Measurements from ENCODE around the gene RIMS1.
"Not testable (repeated sequence)": the region's sequence is repeated elsewhere in the genome, so short reads cannot be mapped to it uniquely, and the experiment has no call there.

The RIMS1 gene

DNA sequence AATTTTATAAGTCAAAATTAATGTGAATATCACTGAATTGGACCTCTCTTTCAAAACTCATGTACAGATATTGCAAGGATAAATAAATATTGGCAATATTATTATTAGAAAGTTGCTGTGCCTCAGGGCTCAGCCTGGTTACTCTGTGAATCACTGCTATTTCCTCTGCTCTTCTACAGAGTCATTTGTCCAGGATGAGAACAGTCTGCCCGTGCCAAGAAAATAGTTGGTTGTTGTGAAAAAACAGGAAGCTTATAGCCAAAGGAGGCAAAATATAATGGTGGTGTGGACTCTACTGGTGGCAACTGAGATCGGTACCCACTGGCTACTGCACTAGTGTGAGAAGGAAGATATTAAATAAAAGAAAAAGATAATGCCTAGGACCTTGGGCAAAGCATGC is 93.6 kb downstream of the RIMS1 start:
- Histone ChIP-seq H3K9ac (ENCODE audit: low read depth, low read length) (no peak overlapping the region), H3K36me3 (ENCODE audit: insufficient read depth, low read length) (no peaks in the 10 kb centered on the region), H3K27me3 (ENCODE audit: insufficient read depth, low read length) (no peaks in the 10 kb centered on the region), H3K4me3 (ENCODE audit: low read length) (no peak overlapping the region), H3K27ac (ENCODE audit: low read depth, low read length) (no peak overlapping the region), H3K4me1 (ENCODE audit: insufficient read depth, low read length) (no peaks in the 10 kb centered on the region), H3K9me3 (ENCODE audit: insufficient read depth, low read depth, low read length) (no peaks in the 10 kb centered on the region)
- 92% methylated on average over 2 of the region's 2 CpGs for WGBS

DNA sequence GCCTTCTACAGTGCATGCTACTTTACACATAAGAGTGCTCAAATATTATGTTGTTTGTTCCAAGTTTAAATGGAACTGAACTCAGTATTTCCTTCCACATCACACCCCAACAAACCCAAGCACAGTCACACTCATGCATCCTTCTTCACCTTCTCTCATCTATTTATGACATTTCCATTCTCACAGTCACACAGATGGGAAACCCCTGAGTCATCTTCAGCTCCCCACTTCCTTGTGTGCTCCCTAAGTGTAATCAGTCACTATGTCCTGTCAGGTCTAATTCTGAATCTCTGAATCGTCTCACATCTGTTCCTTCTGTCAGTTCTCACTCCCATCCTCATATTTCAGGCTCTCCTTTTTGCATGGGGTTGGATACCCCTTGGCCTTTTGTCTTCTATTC is 96.0 kb downstream of the RIMS1 start:
- Histone ChIP-seq H3K4me1 (ENCODE audit: insufficient read depth, low read length) (no peaks in the 10 kb centered on the region), H3K9me3 (ENCODE audit: insufficient read depth, low read depth, low read length) (no peaks in the 10 kb centered on the region), H3K36me3 (ENCODE audit: insufficient read depth, low read length) (no peaks in the 10 kb centered on the region), H3K27ac (ENCODE audit: low read depth, low read length) (no peak overlapping the region), H3K4me3 (ENCODE audit: low read length) (no peak overlapping the region), H3K27me3 (ENCODE audit: insufficient read depth, low read length) (no peaks in the 10 kb centered on the region), H3K9ac (ENCODE audit: low read depth, low read length) (no peak overlapping the region)
- 93% methylated on average over 1 of the region's 1 CpG for WGBS

DNA sequence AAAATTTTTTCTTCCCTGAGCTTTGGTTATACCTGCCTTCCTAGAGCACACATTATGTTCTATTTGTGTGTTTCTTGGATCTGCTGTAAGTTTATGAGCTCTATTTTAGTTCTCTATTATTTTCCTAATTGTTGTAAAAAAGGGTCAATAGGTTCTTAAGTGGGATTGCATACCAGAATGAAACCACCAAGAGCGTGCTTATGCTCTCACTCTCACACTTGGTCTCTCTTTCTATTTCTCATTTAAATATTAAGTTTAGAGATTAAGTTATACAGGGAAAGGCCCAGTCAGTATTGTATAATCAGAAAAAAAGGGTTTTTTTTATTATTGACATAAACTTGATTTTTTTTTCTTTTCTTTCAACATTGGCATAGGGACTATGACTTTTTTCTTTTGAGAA is 96.8 kb downstream of the RIMS1 start:
- H3K27ac ChIP-seq (ENCODE audit: low read depth, low read length), result no peak overlapping the region
- H3K4me1 ChIP-seq (ENCODE audit: insufficient read depth, low read length), result no peaks in the 10 kb centered on the region
- H3K9me3 ChIP-seq (ENCODE audit: insufficient read depth, low read depth, low read length), result no peaks in the 10 kb centered on the region
- no peak overlapping the region for H3K9ac ChIP-seq (ENCODE audit: low read depth, low read length)
- no peaks in the 10 kb centered on the region for H3K36me3 ChIP-seq (ENCODE audit: insufficient read depth, low read length)
- no peaks in the 10 kb centered on the region for H3K27me3 ChIP-seq (ENCODE audit: insufficient read depth, low read length)
- no CpG with 5 or more reads among the region's 1 CpG for WGBS
- H3K4me3 ChIP-seq (ENCODE audit: low read length), result no peak overlapping the region

GRCh38 chr6:71994705-71995271 is 108.4 kb downstream of the RIMS1 start:
- Histone ChIP-seq H3K27me3 (ENCODE audit: insufficient read depth, low read length) (no peaks in the 10 kb centered on the region), H3K27ac (ENCODE audit: low read depth, low read length) (no peak overlapping the region), H3K4me1 (ENCODE audit: insufficient read depth, low read length) (no peaks in the 10 kb centered on the region), H3K4me3 (ENCODE audit: low read length) (no peak overlapping the region), H3K9me3 (ENCODE audit: insufficient read depth, low read depth, low read length) (no peaks in the 10 kb centered on the region), H3K9ac (ENCODE audit: low read depth, low read length) (no peak overlapping the region), H3K36me3 (ENCODE audit: insufficient read depth, low read length) (no peaks in the 10 kb centered on the region)
- WGBS, result 77% methylated on average over 1 of the region's 1 CpG

DNA sequence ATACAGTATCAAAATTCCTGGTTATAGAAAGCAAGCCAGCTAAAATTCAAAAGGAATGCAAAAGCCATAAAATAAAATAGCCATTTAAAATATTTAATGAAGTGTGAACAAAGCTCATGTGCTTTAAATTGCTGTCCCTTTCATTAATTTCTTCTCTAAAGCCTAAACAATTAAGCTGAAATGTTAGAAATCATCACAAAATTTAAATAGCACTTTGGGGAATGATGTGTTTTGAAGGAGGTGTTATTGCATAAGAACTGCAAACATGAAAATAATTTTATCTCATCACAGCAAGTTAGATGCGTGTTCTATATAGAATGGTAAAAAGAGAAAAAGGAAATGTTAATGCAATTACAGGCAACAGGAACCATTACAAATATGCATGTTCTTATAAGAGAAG is 111.0 kb downstream of the RIMS1 start:
- Histone ChIP-seq H3K9ac (ENCODE audit: low read depth, low read length) (no peak overlapping the region), H3K4me1 (ENCODE audit: insufficient read depth, low read length) (no peaks in the 10 kb centered on the region), H3K9me3 (ENCODE audit: insufficient read depth, low read depth, low read length) (no peaks in the 10 kb centered on the region), H3K27me3 (ENCODE audit: insufficient read depth, low read length) (no peaks in the 10 kb centered on the region), H3K36me3 (ENCODE audit: insufficient read depth, low read length) (no peaks in the 10 kb centered on the region), H3K27ac (ENCODE audit: low read depth, low read length) (no peak overlapping the region), H3K4me3 (ENCODE audit: low read length) (no peak overlapping the region)
- 100% methylated on average over 1 of the region's 1 CpG for WGBS

GRCh38 chr6:72002415-72002814 is 116.1 kb downstream of the RIMS1 start:
- H3K9ac ChIP-seq (ENCODE audit: low read depth, low read length), result no peak overlapping the region
- WGBS, result 95% methylated on average over 4 of the region's 4 CpGs

GRCh38 chr6:72006591-72006990 is 120.2 kb downstream of the RIMS1 start:
- H3K9me3 ChIP-seq (ENCODE audit: insufficient read depth, low read depth, low read length), result peaks cover 18% of the 10 kb centered on the region

More at GRCh38 chr6:72002415-72002814, 116.1 kb downstream of the RIMS1 start:
- Histone ChIP-seq H3K9me3 (ENCODE audit: insufficient read depth, low read depth, low read length) (peaks cover 18% of the 10 kb centered on the region), H3K27ac (ENCODE audit: low read depth, low read length) (no peak overlapping the region), H3K27me3 (ENCODE audit: insufficient read depth, low read length) (no peaks in the 10 kb centered on the region), H3K4me1 (ENCODE audit: insufficient read depth, low read length) (no peaks in the 10 kb centered on the region), H3K4me3 (ENCODE audit: low read length) (no peak overlapping the region), H3K36me3 (ENCODE audit: insufficient read depth, low read length) (no peaks in the 10 kb centered on the region)

DNA sequence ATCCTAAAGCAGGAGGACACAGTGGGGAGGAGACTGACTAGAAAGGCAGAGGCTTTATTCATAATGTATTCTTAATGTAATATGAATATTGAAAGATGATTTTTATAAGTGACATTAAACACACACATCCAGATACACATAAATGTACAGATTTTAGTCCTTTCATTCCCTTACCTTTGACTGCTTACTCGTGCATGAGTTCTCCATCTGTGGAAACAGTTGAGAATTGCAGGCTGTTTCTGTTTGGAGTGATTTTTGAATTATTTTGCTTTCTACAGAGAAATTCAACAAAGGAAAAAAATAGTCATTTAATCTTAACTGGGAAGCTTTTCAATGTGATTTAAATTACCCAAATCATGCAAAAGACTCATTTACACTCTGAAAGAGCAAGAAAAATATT is 136.5 kb downstream of the RIMS1 start:
- Histone ChIP-seq H3K27me3 (ENCODE audit: insufficient read depth, low read length) (no peaks in the 10 kb centered on the region), H3K36me3 (ENCODE audit: insufficient read depth, low read length) (no peaks in the 10 kb centered on the region), H3K27ac (ENCODE audit: low read depth, low read length) (no peak overlapping the region), H3K9me3 (ENCODE audit: insufficient read depth, low read depth, low read length) (no peaks in the 10 kb centered on the region), H3K4me1 (ENCODE audit: insufficient read depth, low read length) (no peaks in the 10 kb centered on the region), H3K4me3 (ENCODE audit: low read length) (no peak overlapping the region), H3K9ac (ENCODE audit: low read depth, low read length) (no peak overlapping the region)
- WGBS, result 67% methylated on average over 1 of the region's 1 CpG

More at GRCh38 chr6:72006591-72006990, 120.2 kb downstream of the RIMS1 start:
- H3K4me3 ChIP-seq (ENCODE audit: low read length); H3K4me1 ChIP-seq (ENCODE audit: insufficient read depth, low read length); H3K36me3 ChIP-seq (ENCODE audit: insufficient read depth, low read length); H3K9ac ChIP-seq (ENCODE audit: low read depth, low read length); H3K27me3 ChIP-seq (ENCODE audit: insufficient read depth, low read length); H3K27ac ChIP-seq (ENCODE audit: low read depth, low read length): not testable (repeated sequence)
- 96% methylated on average over 9 of the region's 9 CpGs for WGBS

DNA sequence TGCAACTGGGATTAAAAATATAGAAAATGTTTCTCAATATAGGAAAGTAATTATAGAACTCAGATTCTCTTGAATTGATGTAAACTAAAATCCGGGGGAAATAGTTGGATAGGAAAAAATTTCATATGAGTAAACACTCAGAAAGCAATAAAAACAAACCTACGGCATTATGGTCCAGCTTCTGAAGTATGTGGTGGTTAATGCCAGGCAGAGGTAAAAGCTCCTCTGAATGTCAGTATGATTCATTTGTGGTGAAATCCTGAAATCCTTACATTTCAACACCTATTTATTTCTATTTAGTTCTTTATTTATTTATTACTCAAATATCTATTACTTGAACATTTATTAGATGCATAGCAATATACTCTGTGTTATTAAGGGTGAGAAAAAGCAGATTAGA is 145.1 kb downstream of the RIMS1 start:
- H3K4me3 ChIP-seq (ENCODE audit: low read length), result no peak overlapping the region
- H3K27me3 ChIP-seq (ENCODE audit: insufficient read depth, low read length), result no peaks in the 10 kb centered on the region
- H3K4me1 ChIP-seq (ENCODE audit: insufficient read depth, low read length), result no peaks in the 10 kb centered on the region
- H3K36me3 ChIP-seq (ENCODE audit: insufficient read depth, low read length), result no peaks in the 10 kb centered on the region
- no peak overlapping the region for H3K9ac ChIP-seq (ENCODE audit: low read depth, low read length)
- H3K9me3 ChIP-seq (ENCODE audit: insufficient read depth, low read depth, low read length), result no peaks in the 10 kb centered on the region
- no peak overlapping the region for H3K27ac ChIP-seq (ENCODE audit: low read depth, low read length)
- 92% methylated on average over 2 of the region's 2 CpGs for WGBS

DNA sequence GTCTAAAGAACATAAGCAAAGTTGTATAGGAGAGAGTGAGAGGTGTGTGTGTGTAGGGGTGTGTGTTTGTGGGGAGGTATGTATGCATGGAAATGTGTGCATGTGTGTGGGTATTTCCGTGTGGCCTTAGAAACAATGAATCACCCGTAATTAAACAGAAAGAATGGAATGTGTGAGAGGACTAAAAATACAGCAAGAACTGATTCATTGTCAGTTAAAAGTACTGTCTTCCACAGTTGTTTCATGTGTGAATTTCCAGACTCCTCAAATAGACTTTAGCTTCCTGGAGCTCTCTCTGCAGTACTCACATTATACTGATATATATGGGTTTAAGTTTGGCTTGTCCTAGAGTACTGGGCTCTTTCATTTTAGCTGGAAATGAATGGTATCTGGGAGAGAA is 145.7 kb downstream of the RIMS1 start:
- H3K27me3 ChIP-seq (ENCODE audit: insufficient read depth, low read length), result no peaks in the 10 kb centered on the region
- H3K9me3 ChIP-seq (ENCODE audit: insufficient read depth, low read depth, low read length), result no peaks in the 10 kb centered on the region
- no peaks in the 10 kb centered on the region for H3K36me3 ChIP-seq (ENCODE audit: insufficient read depth, low read length)
- no peak overlapping the region for H3K27ac ChIP-seq (ENCODE audit: low read depth, low read length)
- WGBS, result 86% methylated on average over 2 of the region's 2 CpGs
- no peak overlapping the region for H3K9ac ChIP-seq (ENCODE audit: low read depth, low read length)
- no peaks in the 10 kb centered on the region for H3K4me1 ChIP-seq (ENCODE audit: insufficient read depth, low read length)
- H3K4me3 ChIP-seq (ENCODE audit: low read length), result no peak overlapping the region

- H3K4me3 ChIP-seq (ENCODE audit: low read length), result no peak overlapping the region
- no peaks in the 10 kb centered on the region for H3K36me3 ChIP-seq (ENCODE audit: insufficient read depth, low read length)
- H3K9me3 ChIP-seq (ENCODE audit: insufficient read depth, low read depth, low read length), result no peaks in the 10 kb centered on the region
- H3K9ac ChIP-seq (ENCODE audit: low read depth, low read length), result no peak overlapping the region
- peaks cover 8% of the 10 kb centered on the region; the same call in 1 of the 2 replicates for H3K4me1 ChIP-seq (ENCODE audit: insufficient read depth, low read length)
- H3K27me3 ChIP-seq (ENCODE audit: insufficient read depth, low read length), result no peaks in the 10 kb centered on the region
- H3K27ac ChIP-seq (ENCODE audit: low read depth, low read length), result no peak overlapping the region
These were observed 149.1 kb downstream of the RIMS1 start for GRCh38 chr6:72035486-72035885.

DNA sequence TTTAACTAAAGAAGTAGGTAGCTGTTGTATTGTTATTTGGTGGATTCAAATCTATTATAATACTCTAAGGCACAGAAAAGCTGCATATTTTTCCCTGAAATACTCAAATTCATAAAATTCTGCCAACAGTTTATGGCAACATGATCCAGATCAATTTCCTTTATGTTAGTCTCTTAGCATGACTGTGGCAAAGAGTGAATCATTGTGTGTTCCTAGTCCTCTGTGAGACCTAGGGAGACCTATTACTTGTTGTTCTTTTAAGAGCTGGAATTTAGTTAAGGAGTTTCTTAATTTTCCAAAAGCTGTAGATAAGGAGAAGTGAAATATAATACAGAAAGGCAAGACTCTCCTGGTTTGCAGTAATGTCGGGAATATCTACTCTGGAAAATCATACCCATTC is 149.6 kb downstream of the RIMS1 start:
- peaks cover 8% of the 10 kb centered on the region; the same call in 1 of the 2 replicates for H3K4me1 ChIP-seq (ENCODE audit: insufficient read depth, low read length)
- WGBS, result 94% methylated on average over 1 of the region's 1 CpG
- no peaks in the 10 kb centered on the region for H3K36me3 ChIP-seq (ENCODE audit: insufficient read depth, low read length)
- H3K27me3 ChIP-seq (ENCODE audit: insufficient read depth, low read length), result no peaks in the 10 kb centered on the region
- no peak overlapping the region for H3K9ac ChIP-seq (ENCODE audit: low read depth, low read length)
- H3K27ac ChIP-seq (ENCODE audit: low read depth, low read length), result no peak overlapping the region
- no peak overlapping the region for H3K4me3 ChIP-seq (ENCODE audit: low read length)
- H3K9me3 ChIP-seq (ENCODE audit: insufficient read depth, low read depth, low read length), result no peaks in the 10 kb centered on the region
